HG02763 (cell line): ENCODE results near the gene METTL14.
"Not testable (repeated sequence)": the region's sequence is repeated elsewhere in the genome, so short reads cannot be mapped to it uniquely, and the experiment has no call there.

Experiments
- ATAC-seq: cut with Tn5 transposase; IDR thresholded peaks from one replicate; pipeline ENCODE4 v1.9.1; 2021; ENCODE audit warnings: mild to moderate bottlenecking, moderate library complexity; ENCODE audit not compliant: unreplicated experiment

The METTL14 gene

GRCh38 chr4:118684873-118685811 lies at the start of gene METTL14:
METTL14 (plus strand) TSS chr4:118685392; CDS start chr4:118685535, 143 bp downstream.
- peak; percentile 100 for ATAC-seq

GRCh38 chr4:118636126-118636525 lies 49.1 kb upstream of the METTL14 start:
- not testable (repeated sequence) for ATAC-seq

- not testable (repeated sequence) for ATAC-seq
Observed at GRCh38 chr4:118664665-118665064, 20.5 kb upstream of the METTL14 start.

DNA sequence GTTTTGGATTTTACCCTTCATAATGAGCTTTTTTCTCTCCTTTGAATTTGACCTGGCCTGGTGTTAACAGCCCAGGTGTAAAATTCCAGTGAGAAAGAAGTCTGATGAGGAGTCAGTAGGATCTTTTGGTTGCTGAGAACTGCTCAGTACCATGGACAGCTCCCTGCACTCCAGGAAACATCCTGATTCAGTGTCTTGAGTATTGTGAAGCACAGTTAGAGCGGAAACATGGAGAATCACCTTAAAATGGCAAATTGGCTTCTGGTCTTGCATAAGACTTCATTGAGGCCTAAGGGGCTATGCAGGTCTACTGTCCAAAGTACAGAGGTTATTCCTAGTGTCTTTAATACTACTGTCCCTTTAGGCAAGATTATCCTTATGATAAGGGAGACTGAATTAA lies 16.0 kb upstream of the METTL14 start:
- not testable (repeated sequence) for ATAC-seq

DNA sequence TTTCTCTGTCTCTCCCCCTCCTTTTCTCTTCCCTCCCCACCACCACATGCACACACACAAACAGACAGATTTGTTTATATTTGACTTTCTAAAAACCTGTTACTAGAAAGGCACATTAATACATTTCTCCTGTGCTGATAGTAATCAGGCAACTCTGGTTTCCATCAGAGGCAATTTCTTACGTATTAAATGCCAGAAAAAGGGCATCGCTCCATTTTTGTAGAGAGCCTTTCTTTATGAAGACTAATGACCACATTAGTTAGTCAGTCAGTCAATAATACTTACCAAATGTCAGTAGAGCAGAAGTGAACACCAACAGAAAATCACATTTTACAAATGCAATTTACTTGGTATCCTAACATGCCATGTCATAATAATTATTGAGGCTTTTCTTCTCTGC lies 14.2 kb upstream of the METTL14 start:
- ATAC-seq: not testable (repeated sequence)

- no peak for ATAC-seq
Observed at GRCh38 chr4:118676128-118676527, 9.1 kb upstream of the METTL14 start.

- ATAC-seq: no peak
Observed at GRCh38 chr4:118680808-118681207, 4.4 kb upstream of the METTL14 start.

GRCh38 chr4:118682928-118683327 lies 2.3 kb upstream of the METTL14 start:
- ATAC-seq: no peak

GRCh38 chr4:118683513-118683912 lies 1.7 kb upstream of the METTL14 start:
- ATAC-seq: no peak

DNA sequence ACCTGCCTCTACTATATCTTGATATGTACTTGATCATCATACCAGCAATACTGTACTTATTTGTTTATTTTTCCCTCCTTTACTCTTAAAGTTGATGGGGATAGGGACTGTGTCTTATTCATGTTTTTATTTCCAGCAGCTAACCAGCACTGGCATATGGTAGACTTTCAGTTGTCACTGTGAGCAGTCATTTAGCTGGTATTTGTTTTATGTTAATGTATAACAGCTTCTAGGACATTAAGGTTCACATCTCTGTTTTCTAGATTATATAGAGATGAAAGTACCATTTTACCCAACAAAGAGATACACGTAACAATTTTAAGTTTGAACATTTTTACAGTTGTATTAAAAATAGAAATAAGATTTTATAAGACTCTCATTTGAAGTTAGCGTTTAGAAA lies 17.9 kb downstream of the METTL14 start:
- ATAC-seq: no peak

DNA sequence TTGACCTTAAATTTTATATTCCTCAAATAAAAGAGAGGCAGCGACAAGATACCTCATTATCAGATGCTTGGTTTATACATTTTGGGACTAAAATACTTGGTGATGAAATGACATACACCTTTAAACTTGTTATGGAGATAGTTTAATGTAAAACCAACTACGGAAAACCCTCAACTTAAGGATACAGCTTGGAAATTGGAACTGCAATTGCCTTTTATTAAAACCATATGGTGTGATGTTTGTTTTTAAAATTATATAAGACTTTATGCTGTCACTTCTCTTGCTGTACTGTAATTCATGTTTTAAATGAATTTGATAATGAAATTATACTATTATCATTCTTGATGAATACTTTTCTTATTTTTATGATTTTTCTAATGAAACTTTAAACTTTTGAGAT lies 25.9 kb downstream of the METTL14 start:
- ATAC-seq: no peak

- no peak for ATAC-seq
Observed at GRCh38 chr4:118712872-118713271, 27.7 kb downstream of the METTL14 start.

DNA sequence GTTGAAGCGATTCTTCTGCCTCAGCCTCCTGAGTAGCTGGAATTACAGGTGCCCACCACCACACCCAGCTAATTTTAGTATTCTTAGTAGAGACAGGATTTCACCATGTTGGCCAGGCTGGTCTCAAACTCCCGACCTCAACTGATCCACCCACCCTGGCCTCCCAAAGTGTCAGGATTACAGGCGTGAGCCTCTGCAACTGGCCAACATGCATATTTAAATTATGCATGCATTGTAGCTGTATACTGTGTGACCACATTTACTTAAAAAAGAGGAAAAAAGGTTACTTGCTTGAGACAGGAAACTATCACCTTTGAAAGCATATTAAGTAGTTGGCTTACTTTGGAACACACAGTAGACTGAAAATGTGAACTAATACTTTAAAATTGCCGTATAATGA lies 29.5 kb downstream of the METTL14 start:
- ATAC-seq: no peak

DNA sequence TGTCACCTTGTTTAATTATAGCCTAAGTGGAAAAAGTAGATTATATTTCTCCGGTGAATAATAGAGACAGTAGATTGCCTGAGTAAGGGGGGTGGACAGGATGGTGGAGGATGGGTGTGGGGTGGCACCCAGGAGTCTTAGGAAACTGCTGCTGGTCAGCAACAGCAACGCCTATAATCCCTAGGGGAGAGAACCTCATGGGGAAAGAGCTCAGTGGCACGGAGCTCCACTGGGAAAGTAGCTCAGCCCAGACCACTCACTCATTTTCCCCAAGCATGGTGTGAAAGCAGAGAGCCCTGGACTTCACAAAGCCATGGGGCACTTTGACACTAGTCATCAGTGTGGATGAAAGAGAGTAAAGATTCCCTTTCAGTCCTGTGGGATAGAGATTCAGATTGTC lies 31.1 kb downstream of the METTL14 start:
- ATAC-seq: no peak

- ATAC-seq: no peak
Observed at GRCh38 chr4:118718511-118719170, 33.4 kb downstream of the METTL14 start.

GRCh38 chr4:118721752-118722151 lies 36.6 kb downstream of the METTL14 start:
- no peak for ATAC-seq

DNA sequence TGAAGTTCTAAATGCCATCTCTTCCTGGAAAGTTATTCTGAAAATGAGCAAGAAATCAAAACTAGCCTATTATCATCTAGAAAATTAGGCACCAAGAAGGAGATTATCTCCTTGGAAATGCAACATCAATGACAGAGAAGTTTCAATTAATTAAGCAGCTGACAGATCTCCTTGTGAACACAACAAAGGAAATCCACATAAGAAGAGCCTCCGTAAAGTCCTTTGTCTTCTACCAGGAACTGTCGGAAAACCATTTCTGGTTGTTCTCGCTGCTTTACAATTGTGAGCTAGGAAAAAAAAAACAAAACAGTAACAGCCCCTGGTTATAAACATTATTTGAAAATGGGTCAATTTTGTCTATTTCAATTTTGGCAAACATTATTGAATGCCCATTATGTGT lies 38.2 kb downstream of the METTL14 start:
- no peak for ATAC-seq

DNA sequence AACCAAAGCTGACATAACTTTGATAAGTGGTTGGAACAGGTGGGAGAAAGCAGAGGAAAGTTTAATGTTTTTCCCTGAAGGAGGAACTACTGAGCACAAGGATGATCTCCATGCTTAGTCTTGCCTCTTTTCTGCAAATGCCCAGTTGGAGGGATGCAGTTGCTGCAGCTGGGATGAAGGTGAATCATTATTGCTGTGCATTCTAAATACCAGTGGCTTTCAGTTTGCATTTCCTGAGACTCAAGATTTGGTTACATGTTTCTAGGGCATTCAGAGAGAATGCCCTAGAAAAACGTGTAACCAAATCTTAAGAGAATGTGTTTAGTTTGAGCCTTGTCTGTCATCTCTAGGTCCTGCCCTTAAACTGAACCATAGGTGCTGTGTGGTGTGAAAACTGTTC lies 42.2 kb downstream of the METTL14 start:
- ATAC-seq: no peak

- no peak for ATAC-seq
Observed at GRCh38 chr4:118729287-118730286, 44.4 kb downstream of the METTL14 start.

DNA sequence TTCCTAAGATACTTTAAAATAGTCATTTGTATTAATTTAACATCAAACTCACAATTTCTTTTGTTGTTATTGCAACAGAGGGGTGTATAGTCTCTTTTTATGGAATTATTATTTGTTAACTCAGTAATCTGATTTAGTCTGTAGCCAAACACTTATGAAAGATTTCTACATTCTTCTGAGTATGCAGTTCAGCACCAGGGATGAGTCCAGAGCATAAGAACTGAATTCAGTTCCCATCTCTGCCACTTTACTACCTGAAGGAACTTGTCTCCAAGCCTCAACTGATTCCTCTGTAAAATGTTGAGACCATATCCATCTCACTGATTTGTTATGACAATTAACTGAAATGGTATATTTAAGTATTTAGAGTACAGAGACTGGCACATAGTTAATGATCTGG lies 45.5 kb downstream of the METTL14 start:
- no peak for ATAC-seq
